Neural progenitor cell (in vitro differentiated cells): ENCODE results near the gene ELANE. TPM values are rescaled to one million over a fixed set of nuclear protein-coding genes. Genes with fewer than 3 reads are reported as not detected.

Experiments used
- DNase-seq: peaks from one replicate; pipeline ENCODE4 v3.0.0-alpha.2; 2016; ENCODE audit warnings: low spot score
- H2AFZ ChIP-seq: fragments of 200-600 bp; sonication (generic); replicated peaks from 2 replicates; pipeline ENCODE4 v1.6.1; 2016; ENCODE audit warnings: antibody characterized with exemption
- H3F3A ChIP-seq: fragments of 200-600 bp; sonication (generic); 2 replicates; pipeline ENCODE4 v1.6.1; 2016; ENCODE audit warnings: antibody characterized with exemption, low read depth
- H3K27ac ChIP-seq: fragments of 200-600 bp; sonication (generic); 2 replicates; pipeline ENCODE4 v1.5.1; 2016; ENCODE audit warnings: mild to moderate bottlenecking
- H3K27me3 ChIP-seq: fragments of 200-600 bp; sonication (generic); 2 replicates; pipeline ENCODE4 v1.6.1; 2016; ENCODE audit warnings: mild to moderate bottlenecking, moderate library complexity
- H3K36me3 ChIP-seq: fragments of 200-600 bp; sonication (generic); 2 replicates; pipeline ENCODE4 v1.5.1; 2016
- H3K4me1 ChIP-seq: fragments of 200-600 bp; sonication (generic); 2 replicates; pipeline ENCODE4 v1.6.1; 2016; ENCODE audit warnings: mixed run types
- H3K4me2 ChIP-seq: fragments of 200-600 bp; sonication (generic); 2 replicates; pipeline ENCODE4 v1.6.1; 2016
- H3K4me3 ChIP-seq: fragments of 200-600 bp; sonication (generic); 2 replicates; pipeline ENCODE4 v1.5.1; 2016
- H3K79me2 ChIP-seq: fragments of 200-600 bp; sonication (generic); 2 replicates; pipeline ENCODE4 v1.6.1; 2016; ENCODE audit warnings: low read depth
- H3K9ac ChIP-seq: fragments of 200-600 bp; sonication (generic); 2 replicates; pipeline ENCODE4 v1.6.1; 2016
- H3K9me3 ChIP-seq: fragments of 200-600 bp; sonication (generic); 2 replicates; pipeline ENCODE4 v1.5.1; 2016; ENCODE audit warnings: low read depth
- H4K20me1 ChIP-seq: fragments of 200-600 bp; sonication (generic); 2 replicates; pipeline ENCODE4 v1.6.1; 2016; ENCODE audit warnings: low read depth
- H3K27ac Mint-ChIP-seq: 3 replicates; pipeline ENCODE4 v1.8.0; 2021; ENCODE audit warnings: mixed read lengths
- H3K27me3 Mint-ChIP-seq: 2 replicates; pipeline ENCODE4 v1.8.0; 2022; ENCODE audit warnings: low read depth, mild to moderate bottlenecking, inconsistent platforms, moderate library complexity, mixed read lengths; ENCODE audit not compliant: insufficient read depth
- H3K36me3 Mint-ChIP-seq: 3 replicates; pipeline ENCODE4 v1.8.0; 2021; ENCODE audit warnings: mixed read lengths
- H3K4me1 Mint-ChIP-seq: 3 replicates; pipeline ENCODE4 v1.8.0; 2021; ENCODE audit warnings: mixed read lengths
- H3K4me3 Mint-ChIP-seq: 3 replicates; pipeline ENCODE4 v1.8.0; 2021; ENCODE audit warnings: mild to moderate bottlenecking, moderate library complexity, mixed read lengths
- H3K9me3 Mint-ChIP-seq: 3 replicates; pipeline ENCODE4 v1.8.0; 2020; ENCODE audit warnings: mixed read lengths
- CTCF ChIP-seq: fragments of 200-600 bp; sonication (generic); IDR thresholded peaks from 2 replicates; pipeline ENCODE4 v1.5.1; 2017; ENCODE audit warnings: antibody characterized with exemption, mild to moderate bottlenecking
- EZH2 ChIP-seq: fragments of 200-600 bp; sonication (generic); IDR thresholded peaks from 2 replicates; pipeline ENCODE4 v1.6.1; 2017; ENCODE audit warnings: antibody characterized with exemption, mild to moderate bottlenecking, moderate library complexity
- EZH2phosphoT487 ChIP-seq: fragments of 200-600 bp; sonication (generic); IDR thresholded peaks from 2 replicates; pipeline ENCODE4 v1.6.1; 2017; ENCODE audit warnings: antibody characterized with exemption
- total RNA-seq: library from RNA; depleted of rRNA; stranded (reverse); fragments of >200 nt; gene quantifications from 2 replicates; pipeline ENCODE4 v1.2.3, GENCODE V29; 2015; ENCODE audit warnings: low replicate concordance

Gene ELANE
- total RNA-seq, 1 donor from 2014 or later = not detected

- no peak overlapping the region for H3K27ac Mint-ChIP-seq
- TF ChIP-seq EZH2phosphoT487 (no peak), EZH2 (no peak), CTCF (no peak)
- Histone ChIP-seq H3K4me3 (no peak overlapping the region), H3K4me1 (no peaks in the 10 kb centered on the region), H3K27ac (peak overlapping the region; percentile 74), H3K4me2 (no peak overlapping the region), H2AFZ (no peak overlapping the region), H3K79me2 (peaks cover 36% of the 10 kb centered on the region), H4K20me1 (peaks cover 66% of the 10 kb centered on the region), H3K27me3 (no peaks in the 10 kb centered on the region), H3K9me3 (no peaks in the 10 kb centered on the region), H3K36me3 (peaks cover 3% of the 10 kb centered on the region), H3K9ac (no peak overlapping the region), H3F3A (peaks cover 57% of the 10 kb centered on the region)
- H3K4me3 Mint-ChIP-seq = no peak overlapping the region
- H3K9me3 Mint-ChIP-seq = peaks cover 2% of the 10 kb centered on the region
- DNase-seq = no peak
- H3K36me3 Mint-ChIP-seq = peaks cover 37% of the 10 kb centered on the region
- peaks cover 4% of the 10 kb centered on the region for H3K4me1 Mint-ChIP-seq
- peaks cover 14% of the 10 kb centered on the region for H3K27me3 Mint-ChIP-seq
Observed at GRCh38 chr19:811506-812048, 40.5 kb upstream of the ELANE start.

- Histone ChIP-seq H3K36me3 (peaks cover 3% of the 10 kb centered on the region), H3K27me3 (no peaks in the 10 kb centered on the region), H3K9me3 (no peaks in the 10 kb centered on the region), H3K4me2 (no peak overlapping the region), H4K20me1 (peaks cover 62% of the 10 kb centered on the region), H3K4me1 (no peaks in the 10 kb centered on the region), H2AFZ (no peak overlapping the region), H3K9ac (no peak overlapping the region), H3K79me2 (peaks cover 36% of the 10 kb centered on the region), H3K4me3 (no peak overlapping the region), H3K27ac (no peak overlapping the region), H3F3A (peaks cover 51% of the 10 kb centered on the region)
- no peak overlapping the region for H3K4me3 Mint-ChIP-seq
- peaks cover 2% of the 10 kb centered on the region for H3K9me3 Mint-ChIP-seq
- H3K4me1 Mint-ChIP-seq = peaks cover 4% of the 10 kb centered on the region
- TF ChIP-seq CTCF (no peak), EZH2 (no peak), EZH2phosphoT487 (no peak)
- H3K27ac Mint-ChIP-seq = no peak overlapping the region
- no peak for DNase-seq
- H3K36me3 Mint-ChIP-seq = peaks cover 36% of the 10 kb centered on the region
- H3K27me3 Mint-ChIP-seq = peaks cover 16% of the 10 kb centered on the region
Observed at GRCh38 chr19:812049-812746, 39.9 kb upstream of the ELANE start.

DNA sequence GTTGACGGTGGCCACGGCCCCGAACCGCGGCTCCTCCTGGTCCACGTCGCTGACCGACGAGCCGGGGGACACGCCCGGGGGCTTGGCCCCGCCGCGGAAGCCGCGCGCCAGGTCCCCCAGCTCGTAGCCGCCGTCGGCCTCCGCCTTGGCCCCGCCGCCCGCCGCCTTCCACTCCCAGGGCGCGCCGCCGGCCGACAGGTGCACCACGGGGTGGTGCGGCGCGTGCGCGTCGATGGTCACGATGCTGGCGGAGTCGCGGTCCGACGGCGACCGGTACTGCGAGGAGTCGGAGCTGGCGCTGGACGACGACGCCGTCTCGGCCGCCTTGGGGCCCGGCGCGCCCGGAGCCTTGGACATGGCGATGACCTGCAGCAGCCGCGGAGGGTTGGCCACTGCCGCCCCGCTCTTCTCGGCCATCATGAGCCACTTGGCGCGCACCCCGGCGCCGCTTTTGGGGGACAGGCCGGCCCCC lies 39.3 kb upstream of the ELANE start:
- no peak for TF ChIP-seq EZH2phosphoT487
- no peak for TF ChIP-seq EZH2
- no peak for TF ChIP-seq CTCF
- no peaks in the 10 kb centered on the region for H3K9me3 ChIP-seq
- no peak overlapping the region for H2AFZ ChIP-seq
- peaks cover 17% of the 10 kb centered on the region for H3K27me3 Mint-ChIP-seq
- no peak overlapping the region for H3K4me3 ChIP-seq
- H3K36me3 ChIP-seq = peaks cover 3% of the 10 kb centered on the region
- H3F3A ChIP-seq = peaks cover 45% of the 10 kb centered on the region
- H4K20me1 ChIP-seq = peaks cover 62% of the 10 kb centered on the region
- no peak for DNase-seq
- peaks cover 4% of the 10 kb centered on the region for H3K4me1 Mint-ChIP-seq
- H3K4me3 Mint-ChIP-seq = no peak overlapping the region
- no peaks in the 10 kb centered on the region for H3K27me3 ChIP-seq
- H3K4me1 ChIP-seq = no peaks in the 10 kb centered on the region
- no peak overlapping the region for H3K9ac ChIP-seq
- H3K4me2 ChIP-seq = no peak overlapping the region
- H3K36me3 Mint-ChIP-seq = peaks cover 32% of the 10 kb centered on the region
- H3K79me2 ChIP-seq = peaks cover 36% of the 10 kb centered on the region
- peaks cover 2% of the 10 kb centered on the region for H3K9me3 Mint-ChIP-seq
- H3K27ac ChIP-seq = no peak overlapping the region
- H3K27ac Mint-ChIP-seq = no peak overlapping the region
